ENCODE measurements around the gene COTL1.

DNA sequence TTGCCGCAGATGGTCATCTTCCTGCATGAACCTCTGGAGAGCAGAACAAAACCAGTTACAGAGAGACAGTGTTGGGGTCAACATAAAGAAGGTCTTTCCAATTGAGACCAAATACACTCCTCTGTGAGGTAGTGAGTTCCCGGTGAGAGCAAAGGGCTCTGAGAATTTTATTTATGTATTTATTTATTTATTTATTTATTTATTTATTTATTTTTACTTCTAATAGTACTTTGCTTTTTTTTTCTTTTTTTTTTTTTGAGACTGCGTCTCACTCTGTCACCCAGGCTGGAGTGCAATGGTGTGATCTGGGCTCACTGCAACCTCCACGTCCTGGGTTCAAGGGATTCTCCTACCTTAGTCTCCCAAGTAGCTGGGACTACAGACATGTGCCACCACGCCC lies 12.1 kb upstream of the COTL1 start:
- no peak for TF ChIP-seq CTCF (conservative IDR thresholded peaks at IDR 0.05 in 1 of 2, IDR thresholded peaks at IDR 0.05 in 1 of 2; ENCODE audit: extremely low read depth in 1 of 2, insufficient read depth in 1 of 2, low read depth in 1 of 2, low read length in 2 of 2)
- no peak for TF ChIP-seq EZH2 (IDR thresholded peaks at IDR 0.05; ENCODE audit: borderline replicate concordance, low read length)
